ENCODE data around the gene LGI1.

Gene LGI1

GRCh38 chr10:93757801-93758507, at the start of gene LGI1:
Gene LGI1, plus strand, starts transcription at chr10:93757936. Its CDS starts 209 bp downstream, at chr10:93758145.
- Histone ChIP-seq H3K9me3 (ENCODE audit: low read length) (no peaks in the 10 kb centered on the region), H3K9ac (ENCODE audit: low read length) (no peak within 1 kb of the TSS), H3K27me3 (ENCODE audit: control insufficient read depth in 1 of 2, insufficient read depth in 2 of 2, low read length in 2 of 2) (no peaks in the 10 kb centered on the region), H3K27ac (ENCODE audit: low read depth, low read length) (peak within 1 kb of the TSS; percentile 13), H3K4me3 (ENCODE audit: low read depth in 1 of 2, low read length in 2 of 2) (peak within 1 kb of the TSS; percentile 10 to 14), H3K4me1 (ENCODE audit: insufficient read depth, low read length) (peaks cover 46% of the 10 kb centered on the region), H3K36me3 (ENCODE audit: insufficient read depth, low read length) (no peaks in the 10 kb centered on the region)

GRCh38 chr10:93710333-93710909, 47.3 kb upstream of the LGI1 start:
- H3K9me3 ChIP-seq (ENCODE audit: low read length): no peaks in the 10 kb centered on the region

GRCh38 chr10:93711891-93712290, 45.8 kb upstream of the LGI1 start:
- H3K27ac ChIP-seq (ENCODE audit: low read depth, low read length): no peak overlapping the region
- H3K9me3 ChIP-seq (ENCODE audit: low read length): no peaks in the 10 kb centered on the region
- H3K4me1 ChIP-seq (ENCODE audit: insufficient read depth, low read length): no peaks in the 10 kb centered on the region
- H3K9ac ChIP-seq (ENCODE audit: low read length): no peak overlapping the region
- no peaks in the 10 kb centered on the region for H3K27me3 ChIP-seq (ENCODE audit: control insufficient read depth in 1 of 2, insufficient read depth in 2 of 2, low read length in 2 of 2)
- H3K4me3 ChIP-seq (ENCODE audit: low read depth in 1 of 2, low read length in 2 of 2): no peak overlapping the region
- H3K36me3 ChIP-seq (ENCODE audit: insufficient read depth, low read length): no peaks in the 10 kb centered on the region

More at GRCh38 chr10:93710333-93710909, 47.3 kb upstream of the LGI1 start:
- Histone ChIP-seq H3K27ac (ENCODE audit: low read depth, low read length) (no peak overlapping the region), H3K27me3 (ENCODE audit: control insufficient read depth in 1 of 2, insufficient read depth in 2 of 2, low read length in 2 of 2) (no peaks in the 10 kb centered on the region), H3K9ac (ENCODE audit: low read length) (no peak overlapping the region), H3K36me3 (ENCODE audit: insufficient read depth, low read length) (no peaks in the 10 kb centered on the region), H3K4me1 (ENCODE audit: insufficient read depth, low read length) (no peaks in the 10 kb centered on the region), H3K4me3 (ENCODE audit: low read depth in 1 of 2, low read length in 2 of 2) (no peak overlapping the region)

- Histone ChIP-seq H3K9me3 (ENCODE audit: low read length) (no peaks in the 10 kb centered on the region), H3K9ac (ENCODE audit: low read length) (no peak overlapping the region), H3K27ac (ENCODE audit: low read depth, low read length) (no peak overlapping the region)
Measured at GRCh38 chr10:93712593-93712992, 45.1 kb upstream of the LGI1 start.

GRCh38 chr10:93715345-93715744, 42.4 kb upstream of the LGI1 start:
- Histone ChIP-seq H3K36me3 (ENCODE audit: insufficient read depth, low read length) (no peaks in the 10 kb centered on the region), H3K9me3 (ENCODE audit: low read length) (no peaks in the 10 kb centered on the region), H3K4me1 (ENCODE audit: insufficient read depth, low read length) (no peaks in the 10 kb centered on the region), H3K27ac (ENCODE audit: low read depth, low read length) (no peak overlapping the region), H3K4me3 (ENCODE audit: low read depth in 1 of 2, low read length in 2 of 2) (no peak overlapping the region), H3K9ac (ENCODE audit: low read length) (no peak overlapping the region), H3K27me3 (ENCODE audit: control insufficient read depth in 1 of 2, insufficient read depth in 2 of 2, low read length in 2 of 2) (no peaks in the 10 kb centered on the region)

More at GRCh38 chr10:93712593-93712992, 45.1 kb upstream of the LGI1 start:
- Histone ChIP-seq H3K36me3 (ENCODE audit: insufficient read depth, low read length) (no peaks in the 10 kb centered on the region), H3K4me1 (ENCODE audit: insufficient read depth, low read length) (no peaks in the 10 kb centered on the region), H3K4me3 (ENCODE audit: low read depth in 1 of 2, low read length in 2 of 2) (no peak overlapping the region), H3K27me3 (ENCODE audit: control insufficient read depth in 1 of 2, insufficient read depth in 2 of 2, low read length in 2 of 2) (no peaks in the 10 kb centered on the region)

GRCh38 chr10:93716766-93717165, 41.0 kb upstream of the LGI1 start:
- no peak overlapping the region for H3K27ac ChIP-seq (ENCODE audit: low read depth, low read length)
- no peak overlapping the region for H3K9ac ChIP-seq (ENCODE audit: low read length)
- no peaks in the 10 kb centered on the region for H3K36me3 ChIP-seq (ENCODE audit: insufficient read depth, low read length)
- no peaks in the 10 kb centered on the region for H3K27me3 ChIP-seq (ENCODE audit: control insufficient read depth in 1 of 2, insufficient read depth in 2 of 2, low read length in 2 of 2)
- H3K4me1 ChIP-seq (ENCODE audit: insufficient read depth, low read length): no peaks in the 10 kb centered on the region
- H3K9me3 ChIP-seq (ENCODE audit: low read length): no peaks in the 10 kb centered on the region
- no peak overlapping the region for H3K4me3 ChIP-seq (ENCODE audit: low read depth in 1 of 2, low read length in 2 of 2)

- no peak overlapping the region for H3K9ac ChIP-seq (ENCODE audit: low read length)
- no peaks in the 10 kb centered on the region for H3K9me3 ChIP-seq (ENCODE audit: low read length)
- no peaks in the 10 kb centered on the region for H3K4me1 ChIP-seq (ENCODE audit: insufficient read depth, low read length)
- H3K4me3 ChIP-seq (ENCODE audit: low read depth in 1 of 2, low read length in 2 of 2): no peak overlapping the region
- no peaks in the 10 kb centered on the region for H3K36me3 ChIP-seq (ENCODE audit: insufficient read depth, low read length)
- no peak overlapping the region for H3K27ac ChIP-seq (ENCODE audit: low read depth, low read length)
- no peaks in the 10 kb centered on the region for H3K27me3 ChIP-seq (ENCODE audit: control insufficient read depth in 1 of 2, insufficient read depth in 2 of 2, low read length in 2 of 2)
Measured at GRCh38 chr10:93718937-93719725, 38.6 kb upstream of the LGI1 start.

- Histone ChIP-seq H3K27ac (ENCODE audit: low read depth, low read length) (no peak overlapping the region), H3K36me3 (ENCODE audit: insufficient read depth, low read length) (no peaks in the 10 kb centered on the region), H3K4me3 (ENCODE audit: low read depth in 1 of 2, low read length in 2 of 2) (no peak overlapping the region), H3K4me1 (ENCODE audit: insufficient read depth, low read length) (no peaks in the 10 kb centered on the region), H3K9ac (ENCODE audit: low read length) (no peak overlapping the region), H3K9me3 (ENCODE audit: low read length) (no peaks in the 10 kb centered on the region), H3K27me3 (ENCODE audit: control insufficient read depth in 1 of 2, insufficient read depth in 2 of 2, low read length in 2 of 2) (no peaks in the 10 kb centered on the region)
Measured at GRCh38 chr10:93719901-93720300, 37.8 kb upstream of the LGI1 start.

- H3K27me3 ChIP-seq (ENCODE audit: control insufficient read depth in 1 of 2, insufficient read depth in 2 of 2, low read length in 2 of 2): peaks cover 0 to 7% of the 10 kb centered on the region in 2 donors
- H3K4me1 ChIP-seq (ENCODE audit: insufficient read depth, low read length): no peaks in the 10 kb centered on the region
- no peaks in the 10 kb centered on the region for H3K9me3 ChIP-seq (ENCODE audit: low read length)
- no peak overlapping the region for H3K27ac ChIP-seq (ENCODE audit: low read depth, low read length)
- H3K4me3 ChIP-seq (ENCODE audit: low read depth in 1 of 2, low read length in 2 of 2): no peak overlapping the region
- no peak overlapping the region for H3K9ac ChIP-seq (ENCODE audit: low read length)
- no peaks in the 10 kb centered on the region for H3K36me3 ChIP-seq (ENCODE audit: insufficient read depth, low read length)
Measured at GRCh38 chr10:93722550-93722949, 35.2 kb upstream of the LGI1 start.

- Histone ChIP-seq H3K4me1 (ENCODE audit: insufficient read depth, low read length) (no peaks in the 10 kb centered on the region), H3K36me3 (ENCODE audit: insufficient read depth, low read length) (no peaks in the 10 kb centered on the region), H3K4me3 (ENCODE audit: low read depth in 1 of 2, low read length in 2 of 2) (no peak overlapping the region), H3K27me3 (ENCODE audit: control insufficient read depth in 1 of 2, insufficient read depth in 2 of 2, low read length in 2 of 2) (peaks cover 0 to 7% of the 10 kb centered on the region in 2 donors), H3K9ac (ENCODE audit: low read length) (no peak overlapping the region), H3K27ac (ENCODE audit: low read depth, low read length) (no peak overlapping the region), H3K9me3 (ENCODE audit: low read length) (no peaks in the 10 kb centered on the region)
Measured at GRCh38 chr10:93723153-93723552, 34.6 kb upstream of the LGI1 start.

- Histone ChIP-seq H3K27me3 (ENCODE audit: control insufficient read depth in 1 of 2, insufficient read depth in 2 of 2, low read length in 2 of 2) (peaks cover 0 to 7% of the 10 kb centered on the region in 2 donors), H3K4me1 (ENCODE audit: insufficient read depth, low read length) (no peaks in the 10 kb centered on the region), H3K9me3 (ENCODE audit: low read length) (no peaks in the 10 kb centered on the region), H3K4me3 (ENCODE audit: low read depth in 1 of 2, low read length in 2 of 2) (no peak overlapping the region), H3K27ac (ENCODE audit: low read depth, low read length) (no peak overlapping the region), H3K36me3 (ENCODE audit: insufficient read depth, low read length) (no peaks in the 10 kb centered on the region), H3K9ac (ENCODE audit: low read length) (no peak overlapping the region)
Measured at GRCh38 chr10:93726024-93726423, 31.7 kb upstream of the LGI1 start.

All from muscle layer of colon (tissue), 2 donors.